ENCODE data around the gene TSEN54. TPM values are rescaled to one million over a fixed set of nuclear protein-coding genes. Genes with fewer than 3 reads are reported as not detected.

TSEN54 gene
- total RNA-seq, 4 donors from 2014 or later = 9.4 to 33.3 (median 14.9) TPM

- no peak for ATAC-seq (ENCODE audit: low FRiP score)
- no peak for TF ChIP-seq CTCF (IDR thresholded peaks at IDR 0.05)
- DNase-seq (ENCODE audit: low spot score) = no peak
Measured at GRCh38 chr17:75504347-75505151, 11.8 kb upstream of the TSEN54 start.

- DNase-seq (ENCODE audit: low spot score) (no peak), ATAC-seq (ENCODE audit: low FRiP score) (no peak)
- no peak for TF ChIP-seq CTCF (IDR thresholded peaks at IDR 0.05)
Measured at GRCh38 chr17:75505152-75505409, 11.2 kb upstream of the TSEN54 start.

GRCh38 chr17:75505640-75506039, 10.7 kb upstream of the TSEN54 start:
- no peak for ATAC-seq (ENCODE audit: low FRiP score)
- no peak for TF ChIP-seq CTCF (IDR thresholded peaks at IDR 0.05)
- DNase-seq (ENCODE audit: low spot score) = no peak

- ATAC-seq (ENCODE audit: low FRiP score) = no peak
- DNase-seq (ENCODE audit: low spot score) = no peak
- TF ChIP-seq CTCF (IDR thresholded peaks at IDR 0.05) = no peak
Measured at GRCh38 chr17:75506134-75506533, 10.2 kb upstream of the TSEN54 start.

GRCh38 chr17:75506888-75507287, 9.4 kb upstream of the TSEN54 start:
- TF ChIP-seq CTCF (IDR thresholded peaks at IDR 0.05) = no peak
- DNase-seq (ENCODE audit: low spot score) (no peak), ATAC-seq (ENCODE audit: low FRiP score) (no peak)

- TF ChIP-seq CTCF (IDR thresholded peaks at IDR 0.05) = no peak
- DNase-seq (ENCODE audit: low spot score) = no peak
- no peak for ATAC-seq (ENCODE audit: low FRiP score)
Measured at GRCh38 chr17:75507733-75508719, 8.3 kb upstream of the TSEN54 start.
